KG1 (cell line): ENCODE data around the gene SMYD1.

Source experiments
- DNase-seq: peaks from one replicate; lab custom pipeline; 2025; lab: John Stamatoyannopoulos, UW

The SMYD1 gene

DNA sequence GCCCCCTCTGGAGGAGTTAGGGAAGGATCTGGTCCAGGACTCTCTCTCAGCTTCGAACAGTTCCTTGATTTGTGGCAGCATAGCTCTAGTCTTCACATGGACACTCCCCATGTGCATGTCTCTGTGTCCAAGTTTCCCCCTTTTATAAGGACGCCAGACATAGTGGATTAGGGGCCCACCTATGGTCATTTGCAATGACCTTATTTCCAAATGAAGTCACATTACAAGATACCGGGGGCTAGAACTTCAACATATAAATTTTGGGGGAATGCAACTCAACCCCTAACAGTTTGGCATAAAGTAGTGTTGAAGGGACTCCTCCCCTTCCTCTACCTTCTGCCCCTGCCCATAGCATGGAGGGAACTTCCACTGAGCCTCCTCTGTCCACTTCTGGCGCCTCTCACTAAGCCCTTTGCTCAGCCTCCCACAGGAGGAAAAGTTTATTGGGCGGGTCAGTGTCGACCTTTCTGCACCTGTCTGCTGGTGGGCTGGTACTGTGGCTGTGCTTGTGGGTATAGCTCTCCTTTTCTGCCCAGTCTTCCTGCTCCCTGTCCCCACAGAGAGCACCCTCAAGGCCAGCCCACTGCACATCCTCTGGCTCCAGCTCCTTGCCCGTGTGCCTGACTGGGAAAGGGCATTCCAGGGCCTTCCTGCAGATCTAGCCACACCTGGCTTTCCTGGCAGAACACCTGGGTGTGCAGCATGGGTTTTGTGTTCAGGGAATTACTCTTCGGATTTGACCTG is 54.7 kb downstream of the SMYD1 start:
- no peak for DNase-seq

DNA sequence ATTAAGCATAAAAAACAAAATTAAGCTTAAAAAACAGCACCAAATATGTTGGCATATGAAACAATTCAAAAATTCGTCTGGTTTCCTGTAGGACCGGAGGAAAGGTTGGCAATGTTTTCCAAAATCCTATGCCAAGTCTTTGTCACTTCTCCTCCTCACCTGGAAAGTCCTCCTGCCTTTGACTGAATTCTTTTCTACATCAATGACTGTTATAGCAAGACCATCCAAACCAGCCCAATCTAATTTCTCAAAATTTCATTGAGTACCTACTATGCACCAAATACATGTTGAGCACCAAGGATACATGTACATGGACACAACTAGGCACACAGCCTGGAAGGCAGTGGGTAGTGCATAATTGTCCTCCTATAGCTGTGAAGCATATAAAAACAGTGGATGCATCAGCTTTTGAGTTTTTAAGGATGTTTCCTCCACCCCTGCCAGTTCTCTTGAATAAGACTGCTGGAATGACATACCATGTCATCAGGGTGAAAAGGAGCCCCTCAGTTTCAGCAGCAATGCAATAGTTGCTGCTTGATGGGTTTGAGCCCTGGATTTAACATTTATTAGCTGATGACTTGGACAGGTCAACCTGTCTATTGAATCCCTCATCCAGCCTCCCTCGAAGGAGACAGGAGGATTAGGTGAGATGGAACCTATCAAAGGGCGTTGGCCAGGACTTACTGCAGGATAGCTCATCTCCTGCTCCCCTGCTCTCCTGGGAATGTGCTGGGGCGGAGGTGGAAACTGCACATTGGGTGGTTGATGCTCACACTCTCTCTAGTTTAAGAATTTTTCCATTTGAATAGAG is 55.7 kb downstream of the SMYD1 start:
- no peak for DNase-seq

- no peak for DNase-seq
Observed at GRCh38 chr2:88123975-88124917, 56.6 kb downstream of the SMYD1 start.

GRCh38 chr2:88125344-88125923 is 57.8 kb downstream of the SMYD1 start:
- no peak for DNase-seq

GRCh38 chr2:88125924-88126771 is 58.5 kb downstream of the SMYD1 start:
- DNase-seq: no peak

GRCh38 chr2:88126772-88127637 is 59.4 kb downstream of the SMYD1 start:
- no peak for DNase-seq

DNA sequence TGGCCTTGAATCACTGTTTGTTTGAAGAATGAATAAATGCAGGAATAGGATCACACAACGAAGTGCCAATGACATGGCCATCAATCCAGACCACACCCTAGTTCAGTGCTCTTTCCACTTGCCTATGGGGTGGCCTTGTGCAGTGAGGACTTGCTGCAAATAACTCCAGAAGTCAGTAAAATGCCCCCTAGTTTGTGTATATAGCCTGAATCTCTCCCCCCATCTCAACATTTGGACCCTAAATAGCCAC is 59.9 kb downstream of the SMYD1 start:
- no peak for DNase-seq

GRCh38 chr2:88127888-88128653 is 60.4 kb downstream of the SMYD1 start, which contains the start of gene FABP1:
FABP1 (minus strand) TSS chr2:88128062; CDS start chr2:88128017, 45 bp downstream.
- no peak for DNase-seq

DNA sequence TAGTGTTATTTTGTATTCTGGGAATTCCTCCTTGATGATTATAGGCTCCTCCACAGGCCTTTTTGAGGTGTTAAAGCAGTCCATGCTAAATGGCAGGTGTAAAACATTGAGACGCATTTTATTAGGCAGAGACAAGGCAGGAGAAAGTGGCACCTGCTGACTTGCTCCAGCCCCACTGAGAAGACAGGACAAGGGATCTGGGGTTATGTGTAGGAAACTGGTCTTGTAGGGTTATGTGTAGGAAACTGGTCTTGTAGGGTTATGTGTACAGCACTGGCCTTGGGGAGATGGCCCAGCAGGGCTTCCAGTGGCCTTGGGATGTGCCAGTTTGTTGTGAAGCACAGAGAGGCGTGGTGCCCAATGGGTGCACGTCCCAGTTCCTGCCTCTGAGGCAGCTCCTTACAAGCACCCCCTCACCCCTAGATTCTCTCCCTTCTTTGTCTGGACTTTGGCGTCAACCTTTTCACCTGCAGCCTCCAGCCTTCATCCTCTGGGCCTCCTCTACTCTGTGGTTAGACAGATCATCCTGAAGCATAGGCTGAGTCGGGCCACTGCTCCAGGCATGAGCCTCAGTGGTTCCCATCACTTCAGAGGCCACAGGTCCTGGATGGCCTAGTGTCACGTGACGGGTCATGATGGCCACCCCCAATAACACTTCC is 61.2 kb downstream of the SMYD1 start:
- DNase-seq: no peak

DNA sequence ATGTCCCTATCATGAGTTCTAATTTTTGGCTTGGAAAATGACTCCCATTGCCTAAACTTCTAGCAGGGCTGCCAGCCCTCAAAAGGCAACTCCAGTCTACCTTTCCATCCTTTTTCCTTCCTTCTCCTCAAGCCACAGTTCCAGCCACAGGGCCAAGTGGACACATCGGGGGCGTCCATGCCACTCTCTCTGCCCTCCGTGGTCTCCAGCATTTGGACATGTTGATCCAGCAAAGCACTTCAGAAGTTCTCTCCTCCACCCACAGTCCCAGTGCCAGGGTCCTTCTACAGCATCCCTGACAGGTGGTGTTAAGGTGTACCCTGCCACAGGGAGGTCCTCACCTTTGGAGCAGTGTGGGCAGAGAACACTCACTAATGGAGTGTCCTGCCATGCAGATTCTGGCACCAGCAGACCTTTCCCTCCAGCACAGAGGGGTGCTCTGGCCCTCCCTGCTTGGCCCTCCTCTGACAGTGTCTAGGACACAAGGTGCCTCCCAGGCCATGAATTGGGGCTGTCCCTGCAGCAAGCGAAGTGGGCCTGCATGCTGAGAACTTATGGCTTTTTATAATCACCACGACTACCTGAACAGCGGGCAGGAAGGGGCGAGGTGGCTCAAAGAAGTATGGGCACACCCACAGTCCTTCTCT is 61.8 kb downstream of the SMYD1 start:
- DNase-seq: no peak

DNA sequence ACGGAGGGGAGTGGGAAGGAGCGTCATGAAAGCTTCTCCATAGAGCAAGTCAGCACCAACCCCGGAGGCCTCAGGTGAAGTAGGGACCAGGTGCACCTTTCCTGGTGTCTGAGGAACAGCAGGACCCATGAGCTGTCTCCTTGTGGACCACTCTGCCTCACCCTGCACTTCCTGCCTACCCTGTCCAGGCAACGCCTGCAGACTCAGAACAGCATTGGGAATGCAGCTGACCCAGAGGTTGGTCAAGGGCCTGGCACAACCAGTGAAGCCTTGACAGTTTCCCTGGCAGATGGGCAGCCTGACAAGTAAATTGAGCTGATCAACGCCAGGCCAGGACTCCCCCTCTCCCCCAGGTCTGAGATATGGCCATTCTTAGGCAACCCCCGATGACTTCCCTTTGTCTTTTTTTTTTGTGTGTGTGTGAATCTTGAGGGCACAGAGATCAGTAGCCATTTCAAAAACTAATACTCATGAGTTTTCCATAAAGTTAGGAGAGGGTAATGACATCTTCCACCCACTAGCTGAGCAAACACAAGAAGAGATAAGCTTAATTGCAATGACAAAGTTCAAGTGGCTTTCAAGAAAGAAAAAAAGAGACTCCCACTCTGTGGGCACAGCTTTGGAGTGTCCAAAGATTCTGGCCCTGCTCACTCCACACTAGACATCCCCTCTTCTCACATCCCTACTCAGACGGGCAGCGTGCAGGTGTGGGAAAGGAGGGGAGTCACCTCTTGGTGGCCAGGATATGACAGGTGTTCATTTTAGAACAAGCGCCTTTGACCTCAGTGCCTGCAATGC is 63.8 kb downstream of the SMYD1 start:
- DNase-seq: no peak

DNA sequence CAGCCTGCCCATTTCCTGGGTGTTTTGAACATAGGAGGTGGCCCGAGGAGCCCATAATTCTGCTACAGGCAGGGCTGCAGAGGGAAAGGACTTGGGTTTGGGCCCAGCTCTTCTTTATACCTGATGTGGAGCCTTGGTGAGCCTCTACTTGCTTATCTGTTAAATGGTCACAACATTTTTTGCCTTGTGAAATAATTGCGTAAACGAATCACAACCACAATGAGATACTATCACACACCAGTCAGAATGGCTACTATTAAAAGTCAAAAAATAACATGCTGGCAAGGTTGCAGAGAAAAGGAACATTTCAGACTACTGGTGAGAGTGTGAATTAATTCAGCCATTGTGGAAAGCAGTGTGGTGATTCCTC is 64.4 kb downstream of the SMYD1 start:
- DNase-seq: no peak

DNA sequence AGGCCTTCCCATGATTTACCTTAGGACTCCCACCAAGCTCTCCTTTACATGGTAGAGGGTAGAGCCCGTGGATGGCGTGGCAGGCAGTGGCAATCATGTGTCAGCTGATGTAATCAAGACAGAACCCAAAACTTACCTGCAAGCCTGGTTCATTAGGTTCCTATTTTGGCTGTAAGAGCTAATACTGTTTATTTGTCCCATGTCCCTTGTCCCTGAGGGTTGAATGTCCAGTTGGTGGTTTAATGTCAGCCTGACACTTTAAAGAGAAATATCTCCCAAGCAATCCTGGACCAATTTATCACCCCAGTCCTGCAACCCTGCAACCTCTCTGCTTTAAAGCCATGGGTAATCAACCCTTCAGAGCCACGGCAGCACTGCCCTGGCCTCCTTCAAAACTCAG is 66.2 kb downstream of the SMYD1 start:
- DNase-seq: no peak

GRCh38 chr2:88136817-88137216 is 69.2 kb downstream of the SMYD1 start:
- DNase-seq: no peak

DNA sequence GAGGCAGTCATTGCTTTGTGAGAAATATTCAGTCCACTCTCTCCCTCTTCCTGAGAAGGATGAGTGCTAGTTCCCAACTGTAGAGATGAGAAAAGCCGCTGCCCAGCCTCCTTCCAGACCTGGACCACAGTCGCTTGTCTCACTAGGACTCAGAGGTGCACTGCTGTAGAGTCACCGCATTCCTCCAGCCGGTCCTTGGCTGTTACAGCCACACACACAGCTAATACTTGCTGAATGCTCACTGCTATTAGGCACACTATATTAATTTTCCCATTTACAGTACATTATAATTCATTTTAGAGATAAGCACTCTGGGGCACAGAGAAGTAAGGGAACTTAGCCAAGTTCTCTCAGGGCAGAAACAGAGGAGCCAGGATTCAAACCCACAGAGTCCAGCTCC is 70.2 kb downstream of the SMYD1 start:
- no peak for DNase-seq

GRCh38 chr2:88139203-88139702 is 71.6 kb downstream of the SMYD1 start:
- DNase-seq: no peak

DNA sequence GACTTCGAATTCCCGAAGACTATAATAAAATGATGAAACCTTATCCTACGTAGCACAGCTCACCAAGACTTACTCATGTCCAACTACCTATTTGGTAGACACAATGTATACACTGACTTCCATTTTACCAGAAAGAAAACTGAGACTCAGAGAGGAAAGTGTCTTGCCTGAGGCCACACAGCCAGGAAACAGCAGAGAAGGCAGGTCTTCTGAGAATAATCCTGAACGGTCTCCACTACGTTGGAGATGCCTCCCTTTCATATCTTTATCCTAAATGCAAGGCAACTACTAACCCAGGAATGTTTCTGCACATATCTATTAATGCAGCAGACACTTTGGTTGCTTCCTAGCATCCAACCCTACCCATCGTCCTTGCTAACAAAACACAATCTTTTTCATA is 72.2 kb downstream of the SMYD1 start:
- DNase-seq: no peak
